HG03442 (cell line): ENCODE measurements around the gene DNAJA1.
"Not testable (repeated sequence)": the region's sequence is repeated elsewhere in the genome, so short reads cannot be mapped to it uniquely, and the experiment has no call there.

ENCODE experiments used
- ATAC-seq: cut with Tn5 transposase; IDR thresholded peaks from one replicate; pipeline ENCODE4 v1.9.1; 2021; ENCODE audit warnings: mild to moderate bottlenecking, moderate library complexity; ENCODE audit not compliant: unreplicated experiment

DNAJA1 gene

GRCh38 chr9:33024966-33025571, at the start of gene DNAJA1:
Gene DNAJA1 (plus strand): TSS chr9:33025273. CDS start chr9:33026485, 1,212 bp downstream.
- ATAC-seq, result peak; percentile 90

GRCh38 chr9:32978051-32978450, 47.0 kb upstream of the DNAJA1 start:
- ATAC-seq, result no peak

GRCh38 chr9:32986971-32987370, 38.1 kb upstream of the DNAJA1 start:
- ATAC-seq, result no peak

GRCh38 chr9:32989660-32990059, 35.4 kb upstream of the DNAJA1 start:
- no peak for ATAC-seq

- ATAC-seq, result no peak
Measured at GRCh38 chr9:32991897-32992594, 33.0 kb upstream of the DNAJA1 start.

DNA sequence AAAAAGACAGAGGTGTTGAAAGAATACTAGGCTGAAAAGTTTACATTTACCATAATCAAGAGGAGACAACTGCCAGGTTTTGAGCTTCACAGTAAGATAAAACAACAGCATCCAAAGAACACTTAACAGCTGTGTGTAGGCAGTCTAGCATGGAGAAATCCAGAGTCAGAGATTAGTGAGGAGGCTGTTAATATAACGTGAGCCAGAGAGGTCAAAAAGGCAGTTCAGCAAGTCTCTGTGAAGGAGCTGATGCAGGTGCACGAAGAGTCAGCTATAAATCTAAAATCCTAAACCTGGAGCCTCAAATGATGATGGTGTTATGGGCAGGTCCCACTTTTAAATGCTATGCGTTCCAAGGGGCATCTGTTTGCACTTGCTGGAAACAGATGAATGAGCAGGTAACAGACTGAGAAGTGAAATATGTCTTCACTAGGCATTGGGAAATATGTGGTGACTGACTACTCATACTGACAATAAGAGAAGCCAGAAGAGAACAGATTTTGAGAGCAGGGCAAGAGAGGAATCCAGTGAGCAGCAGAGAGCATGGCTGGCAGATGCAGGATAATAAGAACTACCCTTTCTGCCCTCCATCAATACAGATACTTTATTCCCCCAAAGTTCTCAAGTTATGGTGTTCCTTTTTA, 32.4 kb upstream of the DNAJA1 start:
- no peak for ATAC-seq

GRCh38 chr9:33000682-33001055, 24.4 kb upstream of the DNAJA1 start:
- not testable (repeated sequence) for ATAC-seq

DNA sequence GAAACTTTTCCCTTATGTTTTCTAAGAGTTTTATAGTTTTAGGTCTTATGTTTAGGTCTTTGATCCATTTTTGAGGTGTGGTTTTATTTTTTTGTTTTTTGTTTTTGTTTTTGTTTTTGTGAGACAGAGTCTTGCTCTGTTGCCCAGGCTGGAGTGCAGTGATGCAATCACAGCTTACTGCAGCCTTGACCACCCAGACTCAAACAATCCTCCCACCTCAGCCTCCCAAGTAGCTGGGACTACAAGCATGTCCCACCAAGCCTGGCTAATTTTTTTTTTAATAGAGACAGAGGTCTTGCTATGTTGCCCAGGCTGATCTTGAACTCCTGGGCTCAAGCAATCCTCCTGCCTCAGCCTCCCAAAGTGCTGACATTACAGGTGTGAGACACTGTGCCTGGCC, 19.7 kb upstream of the DNAJA1 start:
- ATAC-seq, result not testable (repeated sequence)

DNA sequence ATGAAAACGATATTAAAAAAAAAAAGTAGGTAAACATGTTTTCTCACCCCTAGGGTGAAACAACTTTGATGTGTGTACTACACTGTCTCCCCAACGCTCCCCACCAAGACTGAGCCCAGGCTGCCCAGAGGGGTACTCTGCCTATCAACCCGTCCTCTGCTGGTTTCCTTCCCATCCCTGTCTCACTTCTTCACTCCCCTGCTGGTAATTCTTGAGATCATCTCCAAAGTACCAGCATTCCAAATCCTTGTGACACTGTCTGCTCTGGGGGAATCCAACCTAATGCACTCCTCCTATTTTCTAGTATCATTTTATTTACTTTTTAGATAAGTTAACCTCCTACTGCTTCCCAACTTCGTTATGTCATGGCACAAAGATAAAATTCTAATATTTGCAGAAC, 17.3 kb upstream of the DNAJA1 start:
- ATAC-seq, result no peak

DNA sequence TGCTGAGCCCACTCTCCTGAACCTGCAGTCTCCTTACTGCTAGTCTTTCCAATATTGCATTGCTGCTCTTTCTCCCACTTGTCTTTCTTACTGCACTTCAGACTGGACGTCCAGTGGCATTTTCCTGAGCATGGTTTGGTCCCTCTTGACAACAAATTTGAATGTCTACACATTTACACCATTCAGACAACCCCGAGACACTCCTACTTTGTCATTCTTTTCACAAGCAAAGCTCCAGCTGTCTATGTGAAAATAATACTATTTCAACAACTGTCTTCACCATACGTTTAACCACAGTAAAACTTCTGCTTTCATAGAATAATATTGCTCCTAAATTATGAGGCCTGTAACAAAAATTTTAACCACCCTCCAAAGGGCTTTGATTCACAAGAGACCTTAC, 13.2 kb upstream of the DNAJA1 start:
- ATAC-seq, result no peak

DNA sequence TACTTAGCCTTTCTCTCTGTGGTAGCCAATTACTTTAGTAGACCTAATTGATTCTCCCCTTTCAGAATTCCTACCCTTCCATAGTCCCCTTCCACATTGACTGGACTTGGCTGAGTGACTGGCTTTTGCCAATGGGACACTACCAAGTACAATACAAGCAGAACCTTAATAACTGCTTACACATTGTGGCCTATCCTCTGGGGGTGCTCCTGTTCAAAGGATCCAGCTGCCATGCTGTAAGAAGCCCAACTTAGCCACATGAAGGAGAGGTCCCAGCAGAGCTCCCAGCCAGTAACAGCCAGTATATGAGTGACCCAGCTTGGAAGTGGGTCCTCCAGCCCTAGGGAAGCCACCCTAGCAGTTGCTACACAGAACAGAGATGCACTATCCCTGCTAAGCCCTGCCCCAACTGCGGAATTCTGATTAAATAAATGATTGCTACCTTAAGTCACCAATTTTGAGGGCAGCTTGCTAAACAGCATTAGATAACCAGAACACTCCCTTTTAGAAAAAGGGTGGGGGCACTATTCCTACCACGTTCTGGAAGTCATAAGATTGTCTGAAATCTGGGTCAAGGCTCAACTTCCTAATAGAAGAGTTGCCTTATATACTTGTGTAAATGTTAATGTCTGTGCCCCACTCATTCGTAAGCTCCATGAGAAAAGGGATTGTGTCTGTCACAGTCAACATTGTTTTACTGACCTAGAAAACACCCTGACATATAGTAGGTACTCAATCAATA, 12.6 kb upstream of the DNAJA1 start:
- no peak for ATAC-seq

- ATAC-seq, result no peak
Measured at GRCh38 chr9:33013962-33014664, 11.0 kb upstream of the DNAJA1 start.

GRCh38 chr9:33014665-33015014, 10.4 kb upstream of the DNAJA1 start:
- ATAC-seq, result no peak

GRCh38 chr9:33017283-33018041, 7.6 kb upstream of the DNAJA1 start:
- ATAC-seq, result no peak

DNA sequence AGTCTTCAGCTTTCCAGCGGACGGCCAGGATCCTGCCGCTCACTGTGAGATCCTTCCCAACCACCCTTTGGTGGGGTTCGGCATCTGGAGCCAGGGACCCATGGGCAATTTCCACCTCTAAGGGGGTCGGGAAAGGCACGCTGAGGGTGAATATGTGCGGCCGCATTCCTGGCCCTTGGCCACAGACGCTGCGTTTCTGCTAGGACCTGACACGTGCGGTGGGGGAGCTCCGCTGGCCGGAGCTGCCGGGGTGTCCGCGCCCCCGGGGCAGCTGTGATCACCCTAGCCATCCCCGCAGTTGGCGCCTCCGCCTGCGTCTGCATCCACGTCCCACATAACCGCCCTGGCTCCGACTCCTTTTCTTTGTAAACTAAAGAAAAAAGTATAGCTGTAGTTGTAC, 5.3 kb upstream of the DNAJA1 start:
- no peak for ATAC-seq

GRCh38 chr9:33022303-33022702, 2.8 kb upstream of the DNAJA1 start:
- ATAC-seq, result no peak

DNA sequence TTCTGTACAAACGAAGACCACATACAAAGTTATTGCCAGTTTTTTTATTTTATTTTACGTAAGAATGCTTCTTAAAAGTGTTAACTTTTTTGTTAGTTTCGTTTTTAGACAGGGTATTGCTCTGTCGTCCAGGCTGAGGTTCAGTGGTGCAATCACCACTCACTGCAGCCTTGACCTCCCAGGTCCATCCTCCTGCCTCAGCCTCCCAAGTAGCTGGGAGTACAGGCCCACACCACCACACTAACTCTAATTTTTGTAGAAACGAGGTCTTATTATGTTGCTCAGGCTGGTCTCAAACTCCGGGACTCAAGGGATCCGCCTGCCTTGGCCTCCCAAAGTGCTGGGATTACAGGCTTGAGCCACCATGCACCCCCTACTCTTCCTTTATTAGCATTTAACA, 2.3 kb upstream of the DNAJA1 start:
- ATAC-seq, result no peak

DNA sequence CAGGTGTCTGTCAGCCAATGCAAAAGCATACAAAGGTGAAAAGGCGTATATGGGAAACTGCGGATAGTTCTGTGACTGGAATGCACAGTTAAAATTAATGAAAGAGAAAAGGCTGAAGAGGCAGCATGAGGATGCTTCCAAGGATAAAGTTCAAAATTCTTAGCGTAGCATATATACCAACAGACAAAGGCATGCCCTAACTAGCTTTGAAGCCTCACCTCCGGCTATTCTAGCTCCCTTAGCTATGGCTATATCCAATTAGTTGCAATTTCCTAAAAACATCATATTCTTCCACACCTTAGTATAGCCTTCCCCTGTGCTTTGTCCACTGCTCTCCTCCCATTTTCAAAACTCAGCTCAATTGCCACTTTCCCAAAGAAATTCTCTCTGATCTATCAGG, 1.4 kb upstream of the DNAJA1 start:
- ATAC-seq, result no peak

- ATAC-seq, result no peak
Measured at GRCh38 chr9:33024126-33024965, 727 bp upstream of the DNAJA1 start.
